ENCODE measurements around the gene CHKA.

Gene CHKA

DNA sequence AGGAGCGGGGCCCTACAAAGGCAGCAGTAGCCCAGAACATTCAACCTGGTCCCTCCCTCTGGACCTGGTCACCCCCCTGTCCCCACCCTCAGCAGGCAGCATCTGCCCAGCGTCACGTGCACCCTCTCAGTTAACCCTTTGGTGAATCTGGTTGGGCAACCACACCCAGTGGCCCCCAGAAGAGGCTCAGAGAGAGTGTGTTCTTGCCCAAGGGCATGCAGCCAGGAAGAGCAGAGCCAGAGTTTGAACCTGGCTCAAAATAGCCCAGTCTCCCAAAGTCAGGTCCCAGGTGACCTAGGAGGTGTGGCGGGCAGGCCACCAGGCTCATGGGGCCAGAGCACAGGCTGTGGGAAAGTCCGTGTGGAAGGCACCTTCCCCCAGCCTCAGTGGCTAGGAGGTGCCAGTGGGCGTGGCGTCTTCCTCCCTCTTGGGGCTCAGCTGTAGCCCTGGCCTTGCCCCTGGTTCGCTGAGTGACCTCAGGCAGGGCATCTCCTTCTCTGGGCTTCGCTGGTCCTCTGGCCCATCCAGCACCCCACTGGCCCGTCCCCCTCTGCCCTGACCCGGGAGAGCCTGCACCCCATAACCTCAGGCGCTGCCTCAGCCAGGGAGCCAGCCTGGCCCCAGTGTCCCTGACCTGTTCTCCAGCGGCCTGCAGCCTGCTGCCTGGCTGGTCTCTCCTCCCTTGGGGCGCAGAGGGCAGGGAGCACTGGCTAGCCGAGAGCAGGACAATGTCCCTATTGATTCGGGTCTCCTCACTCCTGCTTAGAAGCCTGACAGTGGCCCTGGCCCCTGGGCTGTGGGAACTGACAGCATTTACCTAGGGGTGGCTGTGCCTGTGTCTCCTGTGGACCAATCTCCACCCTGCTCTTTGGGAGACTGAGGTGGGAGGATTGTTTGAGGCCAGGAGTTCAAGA is 104.0 kb downstream of the CHKA start:
- in situ Hi-C loops (cut with MboI; ENCODE audit: low sequenced_read_pairs), result no loop called here

DNA sequence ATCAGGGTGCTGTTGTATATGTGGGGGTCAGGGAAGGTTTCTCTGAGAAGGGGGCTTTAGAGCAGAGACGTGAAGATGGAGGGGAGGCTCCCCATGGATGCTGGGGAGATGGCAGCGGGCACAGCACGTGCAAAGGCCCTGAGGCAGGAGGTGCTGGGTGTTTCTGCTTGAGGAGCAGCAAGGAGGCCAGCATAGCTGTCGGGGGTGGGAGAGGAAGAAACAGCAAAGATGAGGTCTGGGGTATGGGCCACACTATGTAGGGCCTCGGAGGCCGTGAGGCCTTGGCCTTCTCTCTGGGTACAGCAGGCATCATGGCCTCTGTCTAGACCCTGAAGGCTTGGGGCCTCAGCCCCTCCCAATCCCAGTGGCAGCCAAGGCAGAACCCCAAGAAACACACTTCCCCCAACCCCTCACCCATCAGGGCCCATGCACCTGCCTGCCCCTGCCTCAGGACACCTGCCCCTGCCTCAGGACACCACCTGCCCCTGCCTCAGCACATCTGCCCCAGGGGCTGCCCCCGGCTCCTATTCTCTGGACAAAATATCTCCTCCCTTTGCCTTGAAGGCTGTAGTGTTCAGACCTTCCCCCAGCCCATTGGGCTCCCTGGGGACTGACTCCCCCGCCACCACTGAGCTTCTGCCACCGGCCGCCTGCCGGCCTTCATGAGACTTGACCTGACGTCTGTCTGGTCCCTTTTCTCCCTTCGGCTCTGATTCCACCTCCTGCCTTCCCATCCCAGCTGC is 104.9 kb downstream of the CHKA start:
- in situ Hi-C loops (cut with MboI; ENCODE audit: low sequenced_read_pairs), result no loop called here

DNA sequence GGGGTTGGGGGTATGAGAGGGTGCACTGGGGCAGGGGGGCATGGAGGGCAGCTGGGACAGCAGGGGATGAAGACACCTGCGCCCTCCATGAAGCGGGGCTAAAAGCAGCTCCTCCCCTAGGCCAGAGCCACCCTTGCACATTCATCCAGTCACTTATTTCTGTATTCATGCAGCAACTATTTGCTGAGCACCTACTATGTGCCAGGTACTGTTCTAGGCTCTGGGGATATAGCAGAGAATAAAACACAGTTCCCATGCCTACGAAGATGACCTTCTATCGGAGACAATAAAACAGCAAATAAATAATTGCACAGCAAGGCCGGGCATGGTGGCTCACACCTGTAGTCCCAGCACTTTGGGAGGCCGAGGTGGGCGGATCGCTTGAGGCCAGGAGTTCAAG is 105.7 kb downstream of the CHKA start:
- in situ Hi-C loops (cut with MboI; ENCODE audit: low sequenced_read_pairs), result no loop called here

DNA sequence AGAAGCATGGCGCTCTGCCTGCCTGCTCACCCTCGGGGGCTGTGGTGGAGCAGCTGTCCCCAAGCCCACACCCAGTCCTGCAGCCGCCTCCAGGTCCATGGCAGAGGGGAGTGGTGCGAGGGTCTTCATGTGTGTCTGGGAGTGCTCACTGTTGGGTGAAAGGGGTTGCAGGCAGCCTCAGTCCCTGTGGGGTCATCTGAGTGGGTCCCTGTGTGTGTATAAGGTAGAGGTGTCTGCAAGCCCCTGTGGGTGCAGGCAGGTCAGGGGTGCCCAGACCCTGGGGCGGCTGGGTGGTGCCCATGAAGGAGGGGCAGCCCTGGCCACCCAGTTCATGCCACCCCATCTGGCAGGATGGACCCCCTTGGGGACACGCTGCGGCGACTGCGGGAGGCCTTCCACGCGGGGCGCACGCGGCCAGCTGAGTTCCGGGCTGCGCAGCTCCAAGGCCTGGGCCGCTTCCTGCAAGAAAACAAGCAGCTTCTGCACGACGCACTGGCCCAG is 106.2 kb downstream of the CHKA start:
- in situ Hi-C loops (cut with MboI; ENCODE audit: low sequenced_read_pairs), result no loop called here

DNA sequence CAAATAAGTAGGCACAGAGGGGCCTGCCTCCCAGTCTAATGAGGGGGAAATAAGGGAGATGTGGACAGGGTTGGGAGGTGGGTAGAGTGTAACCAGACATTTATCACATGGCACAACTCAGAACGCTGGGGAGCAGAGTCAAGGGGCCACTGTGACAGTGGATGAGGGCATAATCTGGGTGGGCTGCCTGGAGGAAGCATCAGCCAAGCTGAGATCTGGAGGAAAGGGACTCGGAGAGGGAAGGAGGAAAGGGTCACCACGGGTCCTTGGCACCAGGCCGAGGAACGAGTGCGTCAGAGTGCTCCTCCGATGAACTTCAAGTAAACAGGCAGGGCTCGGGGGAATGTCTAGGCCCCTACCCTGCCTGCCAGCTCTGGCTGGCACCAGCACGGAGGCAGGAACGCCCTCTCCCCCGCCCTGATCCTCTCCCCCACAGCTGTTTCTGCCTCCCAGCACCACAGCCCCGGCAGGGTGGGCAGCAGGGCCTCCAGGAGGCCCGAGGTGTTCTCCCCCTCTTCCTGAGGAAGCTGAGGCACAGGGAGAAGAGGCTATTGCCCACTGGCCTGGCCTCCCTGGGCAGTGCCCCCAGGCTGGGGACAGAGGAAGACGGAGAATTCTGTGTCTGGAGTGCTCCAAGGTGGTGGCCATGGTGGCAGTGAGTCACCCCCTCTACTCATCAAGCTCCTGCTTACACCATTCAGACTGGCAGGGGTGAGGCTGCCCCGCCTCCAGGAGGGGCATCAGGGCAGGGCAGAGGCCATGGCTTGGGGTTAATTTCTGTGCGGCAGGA is 106.8 kb downstream of the CHKA start:
- in situ Hi-C loops (cut with MboI; ENCODE audit: low sequenced_read_pairs), result no loop called here

DNA sequence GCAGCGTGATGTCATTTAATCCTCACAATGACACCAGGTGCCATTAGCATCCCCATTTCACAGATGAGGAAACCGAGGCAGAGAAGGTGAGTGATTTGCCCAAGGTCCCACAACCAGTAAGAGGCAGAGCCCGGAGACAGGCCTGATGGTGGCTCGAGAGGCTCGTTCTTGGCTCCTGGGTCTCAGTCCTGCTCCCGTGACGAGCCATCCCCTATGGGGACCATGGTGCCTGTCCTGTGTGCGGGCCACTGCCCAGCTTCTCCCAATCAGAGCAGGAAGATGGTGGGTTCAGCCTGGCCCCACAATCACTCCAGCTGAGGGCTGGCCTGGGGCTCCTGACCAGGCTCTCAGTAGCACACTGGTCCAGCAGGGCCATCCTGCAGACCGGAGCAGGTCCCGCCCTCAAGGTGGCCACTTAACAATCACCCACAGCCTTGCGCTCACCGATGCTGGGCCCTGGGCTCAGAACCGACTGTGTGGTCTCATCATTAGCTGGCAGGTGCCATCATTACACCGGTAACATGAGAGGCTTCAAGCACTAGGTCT is 107.5 kb downstream of the CHKA start:
- in situ Hi-C loops (cut with MboI; ENCODE audit: low sequenced_read_pairs), result no loop called here

DNA sequence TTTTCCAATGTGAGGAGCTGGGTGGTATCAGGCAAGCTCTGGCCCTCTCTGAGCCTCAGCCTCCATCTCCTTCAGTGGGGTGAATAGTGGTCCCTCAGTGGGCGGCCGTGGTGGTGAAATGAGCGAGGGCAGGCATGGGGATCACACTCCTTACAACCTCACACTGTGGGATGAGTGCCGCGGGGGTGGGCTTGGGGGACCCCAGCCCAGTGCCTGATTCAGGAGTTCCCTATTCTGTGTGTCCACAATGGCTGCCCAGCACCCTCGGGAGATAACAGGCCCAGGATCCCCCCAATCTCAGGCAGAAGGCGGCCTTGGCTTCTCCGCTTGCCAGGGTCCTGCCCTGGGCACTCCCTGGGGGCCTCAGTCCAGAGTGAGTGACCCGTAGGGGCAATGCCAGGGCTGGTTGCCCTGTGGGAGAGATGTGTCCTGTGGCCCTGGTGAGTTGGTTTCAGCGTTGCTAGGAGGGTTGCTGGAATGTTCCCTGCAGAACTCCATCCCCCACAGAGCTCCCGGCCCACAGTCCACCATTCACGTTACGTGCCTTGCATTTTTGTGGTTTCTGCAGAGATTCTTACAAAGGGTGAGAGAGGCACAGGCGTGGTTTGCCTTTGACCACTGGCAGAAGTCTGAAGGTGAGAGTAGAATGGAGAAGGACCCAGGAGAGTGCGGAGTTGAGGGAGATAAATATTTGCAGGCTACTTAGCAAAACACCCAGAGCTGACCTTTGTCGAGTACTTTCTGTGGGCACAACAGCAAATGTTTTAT is 108.2 kb downstream of the CHKA start:
- in situ Hi-C loops (cut with MboI; ENCODE audit: low sequenced_read_pairs), result no loop called here

DNA sequence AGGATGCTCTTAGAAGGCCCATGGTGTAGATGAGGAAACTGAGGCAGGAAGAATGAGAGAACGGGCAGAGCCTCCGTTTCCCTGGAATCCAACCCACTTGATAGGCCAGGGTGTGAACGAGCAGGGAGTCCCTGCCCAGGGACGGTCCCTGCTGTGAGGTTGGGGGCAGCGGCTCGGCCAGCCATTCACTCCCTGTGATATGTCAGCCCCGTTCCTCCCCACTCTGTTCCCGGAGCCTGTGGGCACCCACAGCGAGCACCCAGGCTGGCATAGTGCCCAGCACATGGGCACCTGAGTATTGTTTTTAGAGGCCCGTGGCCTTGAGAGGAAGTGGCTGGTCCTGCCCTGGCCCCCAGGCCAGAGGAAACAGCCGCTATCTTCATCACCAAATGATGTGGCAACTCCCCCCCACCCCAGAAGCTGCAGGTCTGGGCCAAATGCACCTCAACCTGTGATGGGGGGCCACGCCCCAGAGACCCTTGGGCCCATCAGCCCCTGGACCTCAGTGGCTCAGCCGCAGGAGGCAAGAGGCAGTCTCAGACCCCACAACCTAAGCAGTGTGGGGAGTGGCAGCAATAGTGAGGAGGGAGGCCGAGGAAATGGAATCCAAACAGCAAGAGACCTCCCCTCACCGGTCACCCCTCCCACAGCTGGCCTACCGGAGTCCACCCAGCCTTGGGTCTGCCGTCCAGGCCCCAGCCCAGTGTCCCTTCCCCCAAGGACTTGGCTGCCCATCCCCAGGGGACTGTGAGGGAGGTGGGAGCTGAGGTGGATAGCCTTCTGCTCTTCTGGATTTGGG is 108.9 kb downstream of the CHKA start:
- in situ Hi-C loops (cut with MboI; ENCODE audit: low sequenced_read_pairs), result no loop called here

DNA sequence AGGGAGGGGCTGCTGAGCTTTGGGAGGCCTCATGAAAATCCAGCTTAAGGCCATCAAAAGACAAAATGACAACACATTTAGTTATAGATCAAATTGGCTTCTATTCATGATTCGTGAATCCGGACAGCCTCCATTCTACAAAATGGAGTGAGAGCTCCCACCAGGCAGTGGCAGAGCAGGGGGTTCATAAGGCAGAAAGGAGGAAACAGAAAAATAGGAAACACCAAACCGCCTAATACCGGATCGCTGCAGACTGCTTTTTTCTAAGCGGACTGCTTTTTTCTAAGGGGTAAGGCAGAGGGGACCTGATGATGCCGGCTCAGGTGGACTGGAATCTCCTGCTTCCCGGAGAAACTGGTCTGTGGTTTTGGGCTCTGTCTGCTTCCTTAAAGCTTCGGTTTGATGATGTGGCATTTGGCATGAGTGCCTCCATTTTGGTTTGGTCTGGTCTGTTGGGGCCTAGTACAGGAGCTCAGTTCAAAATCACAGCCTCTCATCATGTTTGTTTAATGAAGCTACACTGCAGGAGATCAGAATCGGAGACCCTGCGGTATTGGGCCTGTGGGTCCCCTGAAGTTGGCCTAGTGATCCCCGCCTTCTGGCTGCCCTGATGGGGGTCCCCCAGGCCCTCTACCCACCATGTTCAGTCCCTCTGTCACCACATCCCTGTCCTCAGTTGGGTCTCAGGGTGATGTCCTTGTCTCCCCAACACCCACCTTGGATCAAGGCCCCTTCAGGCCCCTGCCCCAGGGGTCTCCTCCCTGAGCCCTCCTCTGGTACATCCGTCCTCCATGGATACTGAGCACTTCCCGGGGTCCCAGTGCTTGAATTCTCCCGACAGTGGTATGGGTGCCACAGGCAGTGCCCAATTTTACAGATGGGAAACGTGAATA is 109.9 kb downstream of the CHKA start:
- in situ Hi-C loops (cut with MboI; ENCODE audit: low sequenced_read_pairs), result no loop called here

DNA sequence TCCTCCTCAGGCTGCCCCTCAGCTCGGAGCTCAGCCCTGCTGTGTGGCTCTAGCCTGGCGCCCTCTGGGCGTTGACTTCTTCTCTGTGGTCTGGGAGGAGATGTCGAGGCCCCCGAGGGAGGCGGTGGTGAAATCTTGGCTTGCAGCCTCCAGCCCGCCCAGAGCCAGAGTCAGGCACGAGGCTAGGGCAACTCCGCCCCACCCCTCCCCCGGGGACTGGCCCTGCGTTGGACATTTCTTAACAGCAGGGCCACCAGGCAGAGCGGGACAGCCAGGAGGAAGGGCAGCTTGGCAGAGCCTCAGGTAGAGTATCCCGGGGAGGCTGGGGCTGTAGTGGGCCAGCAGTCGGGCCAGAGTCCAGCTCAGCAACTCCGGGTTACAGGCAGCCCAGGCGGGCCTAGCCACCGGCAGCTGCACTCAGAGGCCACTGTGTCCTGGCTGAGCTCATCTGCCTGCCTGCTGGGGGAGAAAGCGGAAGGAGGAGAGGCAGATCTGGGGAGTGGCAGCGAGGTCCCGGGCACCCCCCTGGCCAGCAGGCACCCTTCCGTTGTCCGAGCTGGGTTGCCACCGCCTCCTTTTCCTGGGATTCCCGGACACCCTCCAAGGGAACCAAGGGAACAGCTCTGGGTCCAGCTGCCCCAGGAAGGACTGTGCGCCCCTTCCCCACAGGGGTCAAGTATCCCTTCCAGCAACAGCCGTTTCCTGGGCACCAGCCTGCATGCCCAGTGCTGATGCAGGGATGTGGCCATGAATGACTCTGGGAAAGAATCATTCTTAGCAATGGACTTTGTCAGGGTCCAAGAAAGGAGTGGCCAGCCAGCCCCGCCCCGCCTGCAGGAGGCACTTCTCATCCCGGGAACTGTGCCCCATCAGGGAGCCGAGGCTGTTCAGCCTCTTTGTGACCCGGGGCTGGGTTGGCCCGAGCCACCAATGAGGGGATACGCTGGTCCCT is 110.8 kb downstream of the CHKA start, which contains the start of gene ALDH3B1:
Gene ALDH3B1, plus strand, starts transcription at position 238 of the 952 bp plus-strand sequence. CDS start 4,971 bp downstream, outside the sequence.
- in situ Hi-C loops (cut with MboI; ENCODE audit: low sequenced_read_pairs), result no loop called here

DNA sequence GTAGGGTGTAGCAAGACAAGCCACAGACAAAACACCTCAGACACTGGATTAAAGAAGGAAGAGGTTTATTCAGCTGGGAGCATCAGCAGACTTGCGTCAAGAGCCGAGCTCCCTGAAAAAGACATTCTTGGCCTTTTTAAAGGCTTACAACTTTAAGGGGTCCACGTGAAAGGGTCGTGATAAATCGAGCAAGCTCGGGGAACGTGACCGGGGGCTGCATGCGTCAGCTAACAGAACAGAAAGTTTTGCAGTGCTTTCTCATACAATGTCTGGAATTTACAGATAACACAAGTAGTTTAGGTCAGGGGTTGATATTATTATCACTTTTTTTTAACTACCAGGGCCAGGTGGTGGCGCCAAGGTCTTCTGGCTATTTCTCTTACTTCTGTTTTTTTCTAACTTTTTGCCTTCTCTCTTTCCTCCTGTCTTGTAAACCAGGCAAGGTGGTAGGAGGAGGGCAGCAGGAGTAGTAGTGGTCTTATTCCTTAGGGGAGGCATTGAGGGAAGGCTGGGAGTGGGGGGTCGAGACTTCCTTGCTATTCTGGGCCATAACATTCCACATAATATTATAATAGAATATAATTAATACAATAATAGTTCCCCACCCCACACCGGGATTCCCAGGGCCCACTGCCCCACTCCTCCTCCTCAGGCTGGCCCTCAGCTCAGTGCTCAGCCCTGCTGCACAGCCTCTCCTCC is 111.6 kb downstream of the CHKA start:
- in situ Hi-C loops (cut with MboI; ENCODE audit: low sequenced_read_pairs), result no loop called here

DNA sequence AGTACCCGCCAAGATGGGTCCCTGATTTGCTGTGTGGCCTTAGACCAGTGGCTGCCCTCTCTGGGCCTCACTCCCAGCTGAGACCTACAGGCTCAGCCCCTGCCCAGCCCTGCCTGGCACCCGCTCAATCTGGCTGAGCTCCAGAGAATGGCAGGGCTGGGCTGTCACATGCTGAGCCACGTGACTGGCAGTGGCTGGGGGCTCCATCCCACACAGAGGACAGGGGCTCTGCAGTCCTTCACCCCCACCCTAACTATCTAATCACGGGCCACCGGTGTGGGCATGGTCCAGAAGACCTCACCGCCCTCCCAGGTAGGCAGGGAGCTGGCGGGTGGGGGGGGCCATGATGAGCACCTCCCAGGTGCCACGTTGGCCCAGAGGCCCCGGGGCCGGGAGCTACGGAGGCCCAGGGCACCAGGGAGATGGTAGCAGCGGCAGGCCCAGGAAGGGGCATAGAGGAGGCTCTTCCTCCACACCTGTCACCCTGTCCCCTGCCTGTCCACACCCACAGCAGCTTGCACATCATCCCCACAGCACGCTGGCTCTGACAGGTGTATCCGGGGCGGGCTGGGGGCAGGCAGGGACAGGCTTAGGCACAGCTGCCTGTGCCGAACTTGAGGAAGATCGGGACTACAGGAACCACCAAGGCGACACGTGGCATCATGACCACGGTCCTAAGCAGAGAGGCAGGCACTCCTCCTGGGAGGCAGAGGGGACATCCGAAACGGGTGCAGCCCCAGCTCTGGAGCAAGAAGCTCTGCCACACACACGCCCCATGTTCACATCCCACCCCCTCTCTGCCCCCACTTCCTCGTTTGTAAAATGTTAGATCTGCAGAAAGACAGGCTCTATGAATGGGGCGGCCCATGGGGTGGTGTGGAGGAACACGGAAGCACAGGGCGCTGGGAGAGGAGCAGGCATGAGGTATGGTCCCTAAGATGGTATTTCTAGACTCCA is 112.5 kb downstream of the CHKA start:
- in situ Hi-C loops (cut with MboI; ENCODE audit: low sequenced_read_pairs), result no loop called here

DNA sequence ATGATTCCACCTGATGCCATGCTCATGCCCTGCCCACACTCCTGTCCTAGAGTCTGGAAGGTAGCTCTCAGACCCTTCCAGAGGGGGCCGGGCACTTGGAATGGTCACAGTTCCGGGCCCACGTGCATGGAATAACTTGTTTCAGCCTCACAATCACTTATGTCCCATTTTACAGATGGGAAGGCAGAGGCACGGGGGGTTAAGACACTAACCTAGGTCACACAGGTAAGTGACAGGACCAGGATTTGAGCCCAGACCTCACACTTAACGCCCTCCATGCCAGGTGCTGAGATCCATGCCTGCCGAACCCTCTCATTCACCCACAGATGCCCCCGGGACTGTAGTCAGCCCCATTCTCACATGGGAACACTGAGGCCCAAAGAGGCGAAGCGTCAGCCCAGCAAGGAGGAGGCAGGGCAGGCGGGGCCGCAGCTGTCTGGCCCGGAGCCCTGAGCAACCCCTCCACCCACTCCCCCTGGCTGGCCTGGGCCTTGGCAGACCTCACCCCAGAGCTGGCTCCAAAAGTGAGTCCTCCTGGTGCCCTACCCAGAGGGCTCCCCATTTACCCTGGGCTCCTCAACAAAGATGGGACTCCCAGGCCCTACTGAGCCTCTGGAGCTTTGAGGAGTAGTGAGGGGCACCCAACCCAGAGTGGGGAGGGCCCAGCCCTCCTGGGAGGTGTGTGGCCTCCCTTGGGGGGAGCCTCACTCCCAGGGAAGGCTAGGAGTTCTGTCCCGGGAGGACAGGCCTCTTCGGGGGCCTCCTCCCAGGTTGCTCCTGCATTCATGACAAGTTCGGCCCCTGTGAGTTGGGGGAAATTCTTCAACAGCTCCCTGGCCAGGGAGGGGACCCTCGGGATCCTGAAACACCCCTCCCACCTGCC is 113.4 kb downstream of the CHKA start:
- in situ Hi-C loops (cut with MboI; ENCODE audit: low sequenced_read_pairs), result no loop called here

DNA sequence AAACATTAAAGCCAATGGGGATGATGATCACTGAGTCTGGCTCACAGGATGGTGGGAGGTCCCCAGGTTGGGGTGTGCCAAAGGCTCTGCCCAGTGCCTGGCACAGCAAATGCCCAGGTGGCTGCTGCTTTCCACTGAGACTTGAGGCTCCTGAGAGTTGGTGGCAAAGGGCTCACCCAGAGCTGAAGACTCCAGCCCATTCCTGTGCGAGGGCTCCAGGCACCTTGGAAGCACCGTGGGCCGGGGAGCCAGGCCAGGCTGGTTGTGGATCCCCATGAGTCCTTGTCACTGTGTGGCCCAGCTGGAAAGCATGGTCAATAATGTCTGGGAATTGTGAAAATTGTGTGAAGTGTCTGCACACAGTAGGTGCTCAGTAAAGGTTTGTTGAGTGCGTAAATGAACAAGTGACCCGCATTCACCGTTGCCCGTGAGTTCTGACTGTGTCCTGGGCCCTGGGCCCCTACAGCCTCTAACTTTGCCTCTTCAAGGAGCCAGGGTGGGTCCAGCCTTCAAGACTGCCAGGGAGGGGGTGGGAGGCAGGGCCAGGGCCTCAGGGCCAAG is 114.5 kb downstream of the CHKA start:
- in situ Hi-C loops (cut with MboI; ENCODE audit: low sequenced_read_pairs), result no loop called here
